Mesodermal cell (in vitro differentiated cells): ENCODE results near the gene STX5.
A peak's percentile ranks its signal among the peaks of the same experiment; 100 is the strongest.
"Not testable (repeated sequence)": the region's sequence is repeated elsewhere in the genome, so short reads cannot be mapped to it uniquely, and the experiment has no call there.

Experiments
- H3K27ac ChIP-seq: 2 replicates; pipeline ENCODE4 v1.7.0; 2013; ENCODE audit warnings: mild to moderate bottlenecking, low read depth, low read length, moderate library complexity; ENCODE audit not compliant: severe bottlenecking
- H3K36me3 ChIP-seq: 2 replicates; pipeline ENCODE4 v1.7.1; 2013; ENCODE audit warnings: mild to moderate bottlenecking, low read length, moderate library complexity; ENCODE audit not compliant: control insufficient read depth, insufficient read depth
- H3K4me1 ChIP-seq: one replicate; pipeline ENCODE4 v1.7.1; 2013; ENCODE audit warnings: mild to moderate bottlenecking, low read length; ENCODE audit not compliant: insufficient read depth, control insufficient read depth, poor library complexity, severe bottlenecking
- H3K4me3 ChIP-seq: 2 replicates; pipeline ENCODE4 v1.7.0; 2013; ENCODE audit warnings: low read length, control low read depth, mild to moderate bottlenecking; ENCODE audit not compliant: insufficient read depth, poor library complexity, severe bottlenecking; ENCODE audit errors: extremely low read depth
- H3K9me3 ChIP-seq: 2 replicates; pipeline ENCODE4 v1.7.1; 2013; ENCODE audit warnings: mild to moderate bottlenecking, low read length, moderate library complexity; ENCODE audit not compliant: control insufficient read depth
- WGBS, 2 experiments: methylation state at CpG; one replicate each; pipeline ENCODE4 v1.1.5; 2013; ENCODE audit warnings: missing lambda C conversion rate in 2 of 2; ENCODE audit not compliant: insufficient coverage in 2 of 2; 5-methylcytosine and 5-hydroxymethylcytosine counted together

Gene STX5

DNA sequence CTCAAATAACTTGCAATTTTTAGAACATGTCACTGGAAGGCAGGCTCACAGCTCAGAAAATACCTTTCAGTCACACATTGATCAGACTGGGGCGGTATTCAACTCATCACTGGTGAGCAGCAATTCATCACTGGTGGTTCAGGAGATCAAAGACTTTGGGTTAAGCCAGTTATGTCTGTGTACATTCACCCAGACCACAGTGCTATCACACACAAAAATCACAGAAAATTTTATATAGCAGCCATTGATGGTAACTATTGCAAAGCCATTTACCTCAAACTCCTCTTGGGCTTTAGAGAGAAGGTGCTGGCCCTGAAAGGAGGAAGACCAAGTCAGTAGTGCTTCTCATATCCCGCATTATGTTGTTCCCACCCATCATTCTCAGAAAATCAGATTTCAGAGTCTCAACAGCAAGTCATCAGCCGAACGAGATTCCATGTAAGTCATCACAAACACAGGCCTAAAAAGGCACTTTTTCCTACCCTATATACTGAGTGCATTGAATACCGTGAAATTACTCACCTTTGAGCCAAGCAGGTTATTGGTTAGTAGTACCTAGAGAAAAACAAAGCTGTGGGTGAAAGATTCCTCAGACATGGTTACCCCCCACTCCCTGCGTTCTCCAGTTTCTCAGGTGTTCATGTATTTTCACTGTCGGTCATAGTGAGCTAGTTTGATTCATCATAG lies 21.6 kb upstream of the STX5 start:
- peak overlapping the region; percentile 64 for H3K27ac ChIP-seq
- H3K4me3 ChIP-seq = peak overlapping the region; percentile 92
- H3K9me3 ChIP-seq = no peaks in the 10 kb centered on the region
- H3K36me3 ChIP-seq = peaks cover 42% of the 10 kb centered on the region
- 51 to 100% methylated on average over 1 to 4 of the region's 7 CpGs for WGBS, 2 experiments
- peaks cover 21% of the 10 kb centered on the region for H3K4me1 ChIP-seq

DNA sequence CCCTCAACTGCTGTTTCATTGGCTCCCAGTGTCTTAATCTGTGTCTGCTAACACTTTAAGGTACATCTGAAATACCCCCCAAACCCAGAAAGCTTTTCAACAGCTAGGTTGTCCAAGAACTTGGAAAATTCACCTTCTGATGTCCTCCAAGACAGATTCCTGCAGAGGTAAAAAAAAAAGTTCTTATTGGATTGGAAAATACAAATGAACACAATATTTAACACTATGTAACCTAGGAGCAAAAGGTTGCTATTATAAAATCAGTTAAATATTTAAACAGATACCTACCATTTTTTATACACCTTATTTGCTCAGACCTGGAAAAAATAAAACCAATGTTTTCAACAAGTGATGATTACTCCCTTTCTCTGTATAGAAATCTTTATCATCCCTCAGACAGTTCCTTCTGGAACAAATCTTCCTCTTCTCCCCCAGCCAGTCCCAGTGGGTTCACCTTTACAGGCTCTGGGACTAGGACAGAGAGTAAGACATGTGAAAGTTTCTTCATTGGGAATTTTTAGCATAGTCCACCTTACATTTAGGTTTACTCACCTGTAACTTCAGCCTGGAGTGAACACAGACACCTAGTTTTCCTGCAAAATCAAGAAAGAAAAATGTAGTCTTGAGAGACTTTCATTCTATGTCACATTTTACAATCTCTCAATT lies 20.8 kb upstream of the STX5 start:
- Histone ChIP-seq H3K4me3 (peak overlapping the region; percentile 92), H3K36me3 (peaks cover 42% of the 10 kb centered on the region), H3K9me3 (no peaks in the 10 kb centered on the region), H3K4me1 (peaks cover 13% of the 10 kb centered on the region), H3K27ac (peak overlapping the region; percentile 64)

DNA sequence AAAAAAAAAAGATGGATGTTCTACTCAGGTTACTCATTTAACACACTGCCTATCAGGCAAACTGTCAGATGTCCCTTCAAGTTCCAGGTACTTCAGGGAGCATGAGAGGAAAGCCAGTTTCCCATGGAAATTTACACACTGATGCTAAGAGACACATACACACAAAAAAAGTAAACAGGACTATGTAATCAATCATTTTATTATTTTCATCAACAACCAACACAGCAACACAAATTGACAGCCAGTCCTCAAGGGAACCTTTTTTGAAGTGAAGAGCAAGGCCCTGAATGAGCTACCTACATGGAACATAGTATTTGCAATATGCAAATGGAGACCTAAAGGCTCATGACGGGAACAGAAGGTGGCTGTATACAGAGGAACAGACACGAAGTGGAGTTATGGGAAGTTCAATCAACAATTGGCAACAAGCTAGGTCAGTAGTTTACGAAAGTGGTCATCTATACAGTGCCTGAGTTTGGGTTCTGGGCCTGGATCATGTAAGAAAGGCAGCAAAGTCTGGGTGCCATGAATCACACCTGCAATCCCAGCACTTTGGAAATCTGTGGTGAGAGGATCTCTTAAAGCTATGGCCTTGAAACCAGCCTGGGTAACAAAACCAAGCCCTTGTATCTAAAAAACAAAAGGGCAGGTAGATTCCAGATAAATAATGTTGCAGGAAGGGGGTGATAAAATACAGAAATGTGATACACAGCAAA lies 20.1 kb upstream of the STX5 start:
- Histone ChIP-seq H3K4me1 (peaks cover 11% of the 10 kb centered on the region), H3K27ac (peak overlapping the region; percentile 64), H3K36me3 (peaks cover 42% of the 10 kb centered on the region), H3K4me3 (no peak overlapping the region), H3K9me3 (no peaks in the 10 kb centered on the region)
- WGBS, 2 experiments = 60 to 67% methylated on average over 3 of the region's 3 CpGs

DNA sequence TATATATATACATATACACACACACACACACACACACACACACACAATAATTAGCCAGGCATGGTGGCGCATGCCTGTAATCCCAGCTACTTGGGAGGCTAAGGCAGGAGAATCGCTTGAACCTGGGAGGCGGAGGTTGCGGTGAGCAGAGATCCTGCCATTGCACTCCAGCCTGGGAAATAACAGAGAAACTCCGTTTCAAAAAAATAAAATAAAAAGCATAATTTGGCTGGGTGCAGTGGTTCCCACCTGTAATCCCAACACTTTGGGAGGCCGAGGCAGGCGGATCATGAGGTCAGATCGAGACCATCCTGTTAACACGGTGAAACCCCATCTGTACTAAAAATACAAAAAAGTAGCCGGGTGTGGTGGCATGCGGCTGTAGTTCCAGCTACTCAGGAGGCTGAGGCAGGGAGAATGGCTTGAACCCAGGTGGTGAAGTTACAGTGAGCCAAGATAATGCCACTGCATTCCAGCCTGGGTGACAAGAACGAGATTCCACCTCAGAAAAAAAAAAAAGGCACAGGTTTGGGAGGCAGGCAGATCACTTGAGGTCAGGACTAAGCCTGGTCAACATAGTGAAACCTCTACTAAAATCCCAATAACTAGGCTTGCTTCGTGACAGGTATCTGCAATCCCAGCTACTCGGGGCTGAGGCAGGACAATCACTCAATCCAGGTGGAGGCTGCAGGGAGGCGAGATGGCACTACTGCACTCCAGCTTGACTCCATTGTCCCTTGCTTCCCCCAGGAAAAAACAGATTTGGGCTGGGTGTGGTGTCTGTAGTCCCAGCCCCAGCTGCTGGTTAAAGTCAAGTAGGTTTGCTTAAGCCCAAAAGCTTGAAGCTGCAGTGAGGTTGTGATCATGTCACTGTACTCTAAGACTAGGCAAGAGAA lies 19.3 kb upstream of the STX5 start:
- peak overlapping the region; percentile 64 for H3K27ac ChIP-seq

DNA sequence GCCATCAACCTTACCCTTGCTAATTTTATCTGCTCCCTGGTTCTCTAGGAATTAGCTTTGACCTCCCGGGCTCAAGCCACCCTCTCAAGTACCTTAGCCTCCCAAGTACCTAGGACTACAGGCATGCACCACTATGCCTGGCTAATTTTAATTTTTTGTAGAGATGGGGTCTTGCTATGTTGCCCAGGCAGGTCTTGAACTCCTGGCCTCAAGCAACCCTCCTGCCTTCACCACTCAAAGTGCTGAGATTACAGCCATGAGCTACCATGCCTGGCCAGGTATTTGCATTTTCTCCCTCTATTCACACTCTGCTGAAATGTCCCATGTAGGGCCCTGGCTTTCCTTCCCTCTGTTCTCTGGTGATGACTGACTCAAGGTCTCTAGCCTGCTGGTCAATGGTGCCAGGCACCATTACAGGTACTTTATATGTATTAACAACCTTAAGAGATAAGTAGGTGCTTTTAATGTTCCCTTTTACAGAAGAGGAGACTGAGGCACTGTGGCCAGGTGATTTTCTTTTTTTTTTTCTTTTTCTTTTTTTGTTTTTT lies 16.0 kb upstream of the STX5 start:
- Histone ChIP-seq H3K27ac (no peak overlapping the region), H3K36me3 (peaks cover 17% of the 10 kb centered on the region), H3K9me3 (no peaks in the 10 kb centered on the region), H3K4me1 (peaks cover 5% of the 10 kb centered on the region), H3K4me3 (no peak overlapping the region)
- WGBS, 2 experiments = 75 to 100% methylated on average over 1 of the region's 1 CpG

More for the DNA sequence above, 19.3 kb upstream of the STX5 start:
- Histone ChIP-seq H3K9me3 (no peaks in the 10 kb centered on the region), H3K4me3 (no peak overlapping the region), H3K4me1 (peaks cover 11% of the 10 kb centered on the region), H3K36me3 (peaks cover 42% of the 10 kb centered on the region)
- WGBS, 2 experiments = 35 to 46% methylated on average over 10 to 15 of the region's 15 CpGs

DNA sequence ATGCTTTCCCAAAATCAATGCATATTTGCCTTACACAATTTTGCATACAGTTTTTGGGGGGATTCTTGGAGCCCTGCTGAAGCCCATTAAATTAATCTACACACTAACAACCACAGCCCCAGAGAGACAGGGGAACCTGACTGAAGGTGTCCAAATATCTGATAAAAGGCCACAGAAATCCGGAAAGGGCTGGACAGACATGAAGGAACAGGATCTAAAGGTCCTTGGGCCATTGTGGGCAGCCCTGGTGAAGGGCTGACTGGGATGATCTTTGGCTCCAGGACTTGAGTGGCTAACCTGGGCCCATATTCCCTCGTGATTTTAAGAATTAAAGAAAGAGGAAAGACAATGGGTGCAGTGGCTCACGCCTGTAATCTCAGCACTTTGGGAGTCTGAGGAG lies 14.3 kb upstream of the STX5 start:
- Histone ChIP-seq H3K4me1 (peaks cover 7% of the 10 kb centered on the region), H3K4me3 (no peak overlapping the region), H3K36me3 (no peaks in the 10 kb centered on the region), H3K9me3 (no peaks in the 10 kb centered on the region), H3K27ac (no peak overlapping the region)
- 87% methylated on average over 3 of the region's 3 CpGs for WGBS, 2 experiments

DNA sequence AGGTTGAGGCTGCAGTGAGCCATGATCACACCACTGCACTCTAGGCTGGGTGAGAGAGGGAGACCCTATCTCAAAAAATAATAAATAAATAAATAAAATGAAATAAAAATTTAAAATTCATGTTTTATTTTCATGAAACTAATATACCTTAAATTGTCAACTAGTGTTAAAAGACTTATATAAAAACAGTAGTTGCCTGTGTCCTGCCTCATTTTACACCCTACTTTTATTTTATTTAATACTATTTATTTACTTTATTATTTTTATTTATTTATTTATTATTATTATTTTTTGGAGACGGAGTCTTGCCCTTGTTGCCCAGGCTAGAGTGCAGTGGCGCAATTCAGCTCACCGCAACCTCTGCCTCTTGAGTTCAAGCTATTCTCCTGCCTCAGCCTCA lies 12.3 kb upstream of the STX5 start:
- no peak overlapping the region for H3K4me3 ChIP-seq
- no peaks in the 10 kb centered on the region for H3K9me3 ChIP-seq
- WGBS, 2 experiments = 83 to 93% methylated on average over 2 to 3 of the region's 3 CpGs
- H3K4me1 ChIP-seq = peaks cover 7% of the 10 kb centered on the region
- no peak overlapping the region for H3K27ac ChIP-seq
- H3K36me3 ChIP-seq = no peaks in the 10 kb centered on the region

DNA sequence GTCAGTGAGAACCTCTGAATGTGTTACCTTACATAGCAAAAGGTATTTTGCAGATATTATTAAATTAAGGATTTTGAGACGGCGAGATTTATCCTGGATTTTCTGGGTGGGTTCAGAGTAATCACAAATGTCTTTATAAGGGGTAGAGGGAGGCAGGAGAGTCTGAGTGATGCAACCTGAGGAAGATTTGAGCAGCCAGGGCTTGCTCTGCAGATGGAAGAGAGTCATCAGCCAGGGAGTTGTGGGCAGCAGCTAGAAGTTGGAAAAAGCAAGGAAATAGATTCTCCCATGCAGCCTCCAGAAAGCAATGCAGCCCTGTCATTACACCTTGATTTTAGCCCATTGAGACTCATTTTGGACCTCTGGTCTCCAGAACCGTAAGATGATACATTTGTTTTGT lies 11.6 kb upstream of the STX5 start:
- Histone ChIP-seq H3K4me3 (no peak overlapping the region), H3K36me3 (no peaks in the 10 kb centered on the region), H3K4me1 (peaks cover 9% of the 10 kb centered on the region), H3K27ac (no peak overlapping the region), H3K9me3 (no peaks in the 10 kb centered on the region)
- 94 to 96% methylated on average over 3 of the region's 3 CpGs for WGBS, 2 experiments

DNA sequence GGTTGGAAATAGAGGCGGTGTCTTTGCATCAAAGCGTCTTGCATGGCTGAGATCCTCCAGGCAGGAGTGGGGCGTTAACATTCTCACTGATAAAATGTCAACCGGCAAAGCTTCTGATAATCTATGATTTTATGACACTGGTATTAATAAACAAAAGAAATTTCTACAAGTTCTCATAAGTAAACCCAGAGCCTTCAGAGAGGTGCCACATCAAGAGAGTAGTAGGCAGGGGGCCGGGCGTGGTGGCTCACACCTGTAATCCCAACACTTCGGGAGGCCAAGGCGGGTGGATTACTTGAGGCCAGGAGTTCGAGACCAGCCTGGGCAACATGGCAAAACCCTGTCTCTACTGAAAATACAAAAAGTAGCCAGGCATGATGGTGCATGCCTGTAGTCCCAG lies 11.0 kb upstream of the STX5 start:
- H3K27ac ChIP-seq = peak overlapping the region; percentile 100
- not testable (repeated sequence) for H3K9me3 ChIP-seq, H3K4me1 ChIP-seq, H3K4me3 ChIP-seq, H3K36me3 ChIP-seq
- 92 to 95% methylated on average over 7 of the region's 9 CpGs for WGBS, 2 experiments

DNA sequence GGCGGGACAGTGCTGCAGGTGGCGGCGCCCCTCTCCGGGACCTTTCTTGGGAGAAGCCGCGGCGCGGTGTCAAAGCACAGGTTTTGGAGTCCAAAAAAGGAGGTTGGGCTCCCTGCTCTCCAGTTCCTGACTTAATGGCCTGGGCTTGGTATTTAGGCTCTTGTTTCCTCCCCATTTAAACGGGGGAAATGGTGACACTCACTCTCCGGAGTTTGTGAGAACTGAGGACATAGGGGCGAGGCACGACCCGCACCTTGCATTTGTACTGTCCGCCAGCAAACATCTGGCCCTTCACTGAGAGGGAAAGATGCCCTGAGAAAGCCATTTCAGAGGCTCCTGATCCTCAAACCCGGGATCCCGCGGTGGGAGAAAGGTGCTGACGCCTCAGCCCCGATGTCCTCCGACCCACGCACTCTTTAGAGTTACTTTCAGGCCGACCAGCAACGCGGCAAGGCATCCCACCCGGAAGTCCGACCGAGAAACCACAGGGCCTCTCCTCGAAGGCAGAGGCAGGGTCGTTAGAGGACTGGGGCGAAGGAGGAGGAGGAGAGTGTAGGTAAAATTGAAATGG lies 10.4 kb upstream of the STX5 start:
- peaks cover 10% of the 10 kb centered on the region for H3K4me1 ChIP-seq
- no peaks in the 10 kb centered on the region for H3K9me3 ChIP-seq
- peak overlapping the region; percentile 30 for H3K4me3 ChIP-seq
- peak overlapping the region; percentile 100 for H3K27ac ChIP-seq
- H3K36me3 ChIP-seq = peaks cover 9% of the 10 kb centered on the region
- WGBS, 2 experiments = 6 to 10% methylated on average over 28 to 29 of the region's 30 CpGs
